Activated naive CD8-positive, alpha-beta T cell treated with anti-CD3 and anti-CD28 coated beads for 36 hours (primary cell): ENCODE data around the gene CAST. TPM values are rescaled to one million over a fixed set of nuclear protein-coding genes. Genes with fewer than 3 reads are reported as not detected.

Experiments used
- DNase-seq: peaks from one replicate; pipeline ENCODE4 v3.0.0; 2021
- H3K27ac Mint-ChIP-seq: one replicate; pipeline ENCODE4 v1.8.0; 2022; ENCODE audit warnings: mild to moderate bottlenecking, moderate library complexity, mixed read lengths
- H3K27me3 Mint-ChIP-seq: one replicate; pipeline ENCODE4 v1.8.0; 2022; ENCODE audit warnings: mild to moderate bottlenecking, mixed read lengths
- H3K36me3 Mint-ChIP-seq: one replicate; pipeline ENCODE4 v1.8.0; 2021; ENCODE audit warnings: mild to moderate bottlenecking, mixed read lengths
- H3K4me1 Mint-ChIP-seq: one replicate; pipeline ENCODE4 v1.8.0; 2021; ENCODE audit warnings: mixed read lengths
- H3K4me3 Mint-ChIP-seq: one replicate; pipeline ENCODE4 v1.8.0; 2022; ENCODE audit warnings: mild to moderate bottlenecking, moderate library complexity, mixed read lengths
- H3K9me3 Mint-ChIP-seq: one replicate; pipeline ENCODE4 v1.8.0; 2022; ENCODE audit warnings: mixed read lengths
- total RNA-seq, 2 experiments: library from RNA; stranded (reverse); gene quantifications; one replicate each; pipeline ENCODE4 v1.2.3, GENCODE V29; 2021

CAST gene
- total RNA-seq, 2 experiments from 2014 or later, result 121 to 123 TPM

- no peak overlapping the region for H3K4me3 Mint-ChIP-seq
- H3K36me3 Mint-ChIP-seq, result no peaks in the 10 kb centered on the region
- DNase-seq, result no peak
- H3K9me3 Mint-ChIP-seq, result no peaks in the 10 kb centered on the region
- peaks cover 39% of the 10 kb centered on the region for H3K27me3 Mint-ChIP-seq
- no peak overlapping the region for H3K27ac Mint-ChIP-seq
- peaks cover 13% of the 10 kb centered on the region for H3K4me1 Mint-ChIP-seq
Observed at GRCh38 chr5:96652769-96653454, 9.3 kb upstream of the CAST start.

- H3K4me3 Mint-ChIP-seq, result no peak overlapping the region
- H3K4me1 Mint-ChIP-seq, result peaks cover 11% of the 10 kb centered on the region
- H3K27me3 Mint-ChIP-seq, result peaks cover 47% of the 10 kb centered on the region
- H3K36me3 Mint-ChIP-seq, result no peaks in the 10 kb centered on the region
- no peaks in the 10 kb centered on the region for H3K9me3 Mint-ChIP-seq
- DNase-seq, result no peak
- H3K27ac Mint-ChIP-seq, result no peak overlapping the region
Observed at GRCh38 chr5:96654209-96654608, 8.0 kb upstream of the CAST start.

- no peak overlapping the region for H3K27ac Mint-ChIP-seq
- H3K4me1 Mint-ChIP-seq, result peaks cover 11% of the 10 kb centered on the region
Observed at GRCh38 chr5:96655085-96655484, 7.1 kb upstream of the CAST start.

GRCh38 chr5:96655506-96655905 lies 6.7 kb upstream of the CAST start:
- DNase-seq, result no peak
- Mint-ChIP-seq H3K36me3 (no peaks in the 10 kb centered on the region), H3K9me3 (no peaks in the 10 kb centered on the region), H3K27me3 (peaks cover 54% of the 10 kb centered on the region), H3K4me3 (no peak overlapping the region), H3K27ac (no peak overlapping the region), H3K4me1 (peaks cover 11% of the 10 kb centered on the region)

More at GRCh38 chr5:96655085-96655484, 7.1 kb upstream of the CAST start:
- DNase-seq, result no peak
- H3K36me3 Mint-ChIP-seq, result no peaks in the 10 kb centered on the region
- H3K9me3 Mint-ChIP-seq, result no peaks in the 10 kb centered on the region
- peaks cover 51% of the 10 kb centered on the region for H3K27me3 Mint-ChIP-seq
- no peak overlapping the region for H3K4me3 Mint-ChIP-seq

- H3K36me3 Mint-ChIP-seq, result no peaks in the 10 kb centered on the region
- DNase-seq, result peak; percentile 51
- H3K27me3 Mint-ChIP-seq, result peaks cover 49% of the 10 kb centered on the region
- H3K4me1 Mint-ChIP-seq, result peaks cover 18% of the 10 kb centered on the region
- H3K4me3 Mint-ChIP-seq, result no peak overlapping the region
- no peak overlapping the region for H3K27ac Mint-ChIP-seq
- H3K9me3 Mint-ChIP-seq, result no peaks in the 10 kb centered on the region
Observed at GRCh38 chr5:96657068-96657467, 5.1 kb upstream of the CAST start.

GRCh38 chr5:96658272-96658671 lies 3.9 kb upstream of the CAST start:
- peaks cover 23% of the 10 kb centered on the region for H3K4me1 Mint-ChIP-seq
- no peaks in the 10 kb centered on the region for H3K9me3 Mint-ChIP-seq
- no peak for DNase-seq
- H3K36me3 Mint-ChIP-seq, result no peaks in the 10 kb centered on the region
- H3K4me3 Mint-ChIP-seq, result no peak overlapping the region
- H3K27me3 Mint-ChIP-seq, result peaks cover 41% of the 10 kb centered on the region
- no peak overlapping the region for H3K27ac Mint-ChIP-seq

- H3K4me1 Mint-ChIP-seq, result peaks cover 29% of the 10 kb centered on the region
- no peak for DNase-seq
- peaks cover 39% of the 10 kb centered on the region for H3K27me3 Mint-ChIP-seq
- H3K36me3 Mint-ChIP-seq, result peaks cover 2% of the 10 kb centered on the region
- no peak overlapping the region for H3K27ac Mint-ChIP-seq
- no peak overlapping the region for H3K4me3 Mint-ChIP-seq
- no peaks in the 10 kb centered on the region for H3K9me3 Mint-ChIP-seq
Observed at GRCh38 chr5:96659170-96659569, 3.0 kb upstream of the CAST start.

- Mint-ChIP-seq H3K9me3 (no peaks in the 10 kb centered on the region), H3K4me3 (peak overlapping the region; percentile 88), H3K27ac (peak overlapping the region; percentile 94), H3K36me3 (peaks cover 2% of the 10 kb centered on the region), H3K27me3 (peaks cover 26% of the 10 kb centered on the region), H3K4me1 (peaks cover 36% of the 10 kb centered on the region)
- peak; percentile 34 for DNase-seq
Observed at GRCh38 chr5:96660971-96661854, 963 bp upstream of the CAST start.

GRCh38 chr5:96662725-96663518 lies 746 bp downstream of the CAST start:
- Mint-ChIP-seq H3K9me3 (no peaks in the 10 kb centered on the region), H3K4me1 (peaks cover 39% of the 10 kb centered on the region), H3K27ac (peak overlapping the region; percentile 96), H3K4me3 (peak overlapping the region; percentile 96), H3K36me3 (peaks cover 2% of the 10 kb centered on the region), H3K27me3 (peaks cover 15% of the 10 kb centered on the region)
- DNase-seq, result peak; percentile 88

- H3K9me3 Mint-ChIP-seq, result no peaks in the 10 kb centered on the region
- peaks cover 2% of the 10 kb centered on the region for H3K36me3 Mint-ChIP-seq
- H3K27ac Mint-ChIP-seq, result peak overlapping the region; percentile 47
- H3K4me1 Mint-ChIP-seq, result peaks cover 41% of the 10 kb centered on the region
- H3K27me3 Mint-ChIP-seq, result peaks cover 10% of the 10 kb centered on the region
- DNase-seq, result no peak
- H3K4me3 Mint-ChIP-seq, result peak overlapping the region; percentile 96
Observed at GRCh38 chr5:96663608-96664007, 1.4 kb downstream of the CAST start.

- H3K36me3 Mint-ChIP-seq, result peaks cover 2% of the 10 kb centered on the region
- H3K27me3 Mint-ChIP-seq, result peaks cover 6% of the 10 kb centered on the region
- DNase-seq, result no peak
- H3K9me3 Mint-ChIP-seq, result no peaks in the 10 kb centered on the region
- no peak overlapping the region for H3K4me3 Mint-ChIP-seq
- peaks cover 41% of the 10 kb centered on the region for H3K4me1 Mint-ChIP-seq
- no peak overlapping the region for H3K27ac Mint-ChIP-seq
Observed at GRCh38 chr5:96664669-96665068, 2.5 kb downstream of the CAST start.

GRCh38 chr5:96668725-96669124 lies 6.5 kb downstream of the CAST start:
- no peak for DNase-seq
- Mint-ChIP-seq H3K4me3 (no peak overlapping the region), H3K4me1 (peaks cover 32% of the 10 kb centered on the region), H3K36me3 (peaks cover 7% of the 10 kb centered on the region), H3K27me3 (no peaks in the 10 kb centered on the region), H3K27ac (no peak overlapping the region), H3K9me3 (no peaks in the 10 kb centered on the region)

GRCh38 chr5:96669909-96670308 lies 7.7 kb downstream of the CAST start:
- Mint-ChIP-seq H3K27ac (no peak overlapping the region), H3K36me3 (peaks cover 7% of the 10 kb centered on the region), H3K9me3 (no peaks in the 10 kb centered on the region), H3K27me3 (no peaks in the 10 kb centered on the region), H3K4me3 (no peak overlapping the region), H3K4me1 (peaks cover 23% of the 10 kb centered on the region)
- DNase-seq, result no peak

GRCh38 chr5:96671441-96671840 lies 9.3 kb downstream of the CAST start:
- no peak overlapping the region for H3K27ac Mint-ChIP-seq
- H3K4me3 Mint-ChIP-seq, result no peak overlapping the region
- H3K4me1 Mint-ChIP-seq, result peaks cover 16% of the 10 kb centered on the region
- H3K36me3 Mint-ChIP-seq, result peaks cover 9% of the 10 kb centered on the region
- DNase-seq, result no peak
- H3K9me3 Mint-ChIP-seq, result no peaks in the 10 kb centered on the region
- no peaks in the 10 kb centered on the region for H3K27me3 Mint-ChIP-seq

- H3K36me3 Mint-ChIP-seq, result peaks cover 11% of the 10 kb centered on the region
- H3K4me1 Mint-ChIP-seq, result peaks cover 7% of the 10 kb centered on the region
- H3K27me3 Mint-ChIP-seq, result no peaks in the 10 kb centered on the region
- DNase-seq, result no peak
- H3K27ac Mint-ChIP-seq, result no peak overlapping the region
- no peak overlapping the region for H3K4me3 Mint-ChIP-seq
- no peaks in the 10 kb centered on the region for H3K9me3 Mint-ChIP-seq
Observed at GRCh38 chr5:96673127-96673526, 11.0 kb downstream of the CAST start.
